ENCODE results near the gene AVPR2.

AVPR2 gene

GRCh38 chrX:153887385-153887784, 17.1 kb upstream of the AVPR2 start:
- Mint-ChIP-seq H3K27me3 (peaks cover 17% of the 10 kb centered on the region), H3K27ac (no peak overlapping the region)

DNA sequence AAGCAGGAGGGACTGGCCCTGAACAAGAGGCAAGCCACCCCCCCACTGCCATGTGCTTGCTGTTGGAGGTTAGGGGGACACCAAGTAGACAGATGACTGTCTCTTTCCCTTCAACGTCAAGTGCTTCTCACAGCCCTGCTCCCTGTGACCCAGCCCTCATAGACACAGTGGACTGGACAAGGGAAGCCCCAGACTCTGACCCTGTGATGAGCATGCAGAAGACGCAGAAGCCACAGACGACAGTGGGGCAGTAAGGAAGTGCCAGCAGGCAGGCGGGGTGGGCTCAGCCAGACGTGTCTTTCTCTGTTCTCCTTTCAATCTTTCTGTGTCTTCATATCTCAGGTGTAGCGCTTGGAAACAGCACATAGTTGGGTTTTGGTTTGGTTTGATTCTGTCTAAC, 16.1 kb upstream of the AVPR2 start:
- no peak overlapping the region for H3K27ac Mint-ChIP-seq
- H3K4me3 Mint-ChIP-seq: no peak overlapping the region
- H3K36me3 Mint-ChIP-seq (ENCODE audit: low read depth): no peaks in the 10 kb centered on the region
- no peaks in the 10 kb centered on the region for H3K9me3 Mint-ChIP-seq
- peaks cover 16% of the 10 kb centered on the region for H3K27me3 Mint-ChIP-seq
- peaks cover 5% of the 10 kb centered on the region for H3K4me1 Mint-ChIP-seq (ENCODE audit: low read depth)

More at GRCh38 chrX:153887385-153887784, 17.1 kb upstream of the AVPR2 start:
- H3K9me3 Mint-ChIP-seq: no peaks in the 10 kb centered on the region
- no peaks in the 10 kb centered on the region for H3K36me3 Mint-ChIP-seq (ENCODE audit: low read depth)
- peaks cover 5% of the 10 kb centered on the region for H3K4me1 Mint-ChIP-seq (ENCODE audit: low read depth)
- H3K4me3 Mint-ChIP-seq: no peak overlapping the region

DNA sequence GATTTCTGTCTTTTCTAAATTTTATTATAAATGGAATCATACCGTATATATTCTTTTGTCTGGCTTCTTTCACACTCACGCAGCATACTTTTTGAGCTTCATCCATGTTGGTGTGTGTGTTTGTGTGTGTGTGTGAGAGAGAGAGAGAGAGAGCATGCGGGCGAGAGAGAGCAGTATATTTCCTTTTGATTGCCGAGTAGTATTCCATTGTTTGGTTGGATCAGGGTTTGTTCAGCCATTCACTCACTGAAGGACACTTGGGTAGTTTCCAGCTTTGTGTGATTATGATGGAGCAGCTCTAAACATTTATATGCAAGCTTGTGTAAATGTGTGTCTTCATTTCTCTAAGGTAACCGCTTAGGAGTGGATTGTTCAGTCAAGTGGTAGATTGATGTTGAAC, 15.3 kb upstream of the AVPR2 start:
- H3K36me3 Mint-ChIP-seq (ENCODE audit: low read depth): no peaks in the 10 kb centered on the region
- no peaks in the 10 kb centered on the region for H3K9me3 Mint-ChIP-seq
- no peak overlapping the region for H3K27ac Mint-ChIP-seq
- peaks cover 5% of the 10 kb centered on the region for H3K4me1 Mint-ChIP-seq (ENCODE audit: low read depth)
- H3K27me3 Mint-ChIP-seq: peaks cover 16% of the 10 kb centered on the region
- H3K4me3 Mint-ChIP-seq: no peak overlapping the region

DNA sequence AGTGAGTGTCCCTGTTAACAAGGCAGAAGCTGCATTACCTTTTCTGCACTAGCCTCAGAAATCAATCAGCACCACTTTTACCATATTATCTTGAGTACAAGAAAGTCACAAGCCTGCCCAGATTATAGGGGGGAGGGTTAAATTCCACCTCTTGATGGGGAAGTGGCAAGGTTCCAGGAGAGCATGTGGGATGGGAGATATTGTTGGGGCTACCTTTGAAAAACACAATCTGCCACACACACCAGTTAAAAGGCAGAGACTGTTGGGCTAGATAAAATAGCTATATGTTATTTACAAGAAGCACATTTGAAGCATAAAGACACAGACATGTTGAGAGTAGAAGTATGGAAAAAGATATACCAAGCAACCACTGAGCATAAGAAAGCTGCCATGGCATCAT, 6.6 kb upstream of the AVPR2 start:
- Mint-ChIP-seq H3K27me3 (no peaks in the 10 kb centered on the region), H3K27ac (no peak overlapping the region), H3K4me3 (no peak overlapping the region), H3K9me3 (no peaks in the 10 kb centered on the region), H3K4me1 (ENCODE audit: low read depth) (peaks cover 17% of the 10 kb centered on the region), H3K36me3 (ENCODE audit: low read depth) (no peaks in the 10 kb centered on the region)

DNA sequence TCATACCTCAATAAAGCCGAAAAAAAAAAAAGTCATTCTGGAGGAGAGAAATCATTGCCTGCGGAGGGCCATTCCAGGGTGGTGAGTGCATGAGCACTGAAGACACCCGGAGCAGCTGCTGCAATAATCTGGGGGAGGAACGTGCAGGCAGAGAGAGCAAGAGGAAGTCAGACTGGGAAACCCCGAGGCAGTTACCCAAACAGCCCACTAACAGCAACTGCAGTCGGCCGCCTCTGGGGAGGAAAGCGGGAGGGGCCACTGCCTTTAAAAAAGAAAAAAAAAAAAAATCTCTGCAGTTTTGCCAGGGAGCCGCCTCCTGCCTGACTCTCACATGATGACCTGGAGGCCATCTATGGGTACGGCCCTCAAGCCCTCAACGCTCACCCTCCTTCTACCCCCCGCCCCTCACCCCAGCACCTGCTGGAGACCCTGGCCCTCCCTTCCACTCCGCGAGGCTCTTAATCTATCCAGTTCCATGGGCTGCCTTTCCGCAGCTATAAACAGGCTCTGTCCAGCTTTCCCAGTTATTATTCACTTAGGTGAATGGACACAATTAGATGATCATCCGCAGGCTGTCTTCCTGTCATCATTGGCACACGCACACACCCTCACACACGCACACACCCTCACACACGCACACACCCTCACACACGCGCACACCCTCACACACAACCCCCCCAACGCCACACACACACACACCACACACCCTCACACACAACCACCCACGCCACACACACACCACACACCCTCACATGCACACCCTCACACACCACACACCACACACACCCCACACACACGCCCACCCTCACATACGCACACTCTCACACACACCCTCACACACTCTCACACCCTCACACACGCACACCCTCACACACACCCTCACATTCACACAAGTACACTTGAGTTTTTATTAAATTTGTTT, 3.4 kb upstream of the AVPR2 start:
- peaks cover 33% of the 10 kb centered on the region for H3K4me1 Mint-ChIP-seq (ENCODE audit: low read depth)
- peak overlapping the region; percentile 52 for H3K4me3 Mint-ChIP-seq
- peak overlapping the region; percentile 63 for H3K27ac Mint-ChIP-seq
- H3K36me3 Mint-ChIP-seq (ENCODE audit: low read depth): no peaks in the 10 kb centered on the region
- no peaks in the 10 kb centered on the region for H3K9me3 Mint-ChIP-seq
- H3K27me3 Mint-ChIP-seq: no peaks in the 10 kb centered on the region

- H3K9me3 Mint-ChIP-seq: no peaks in the 10 kb centered on the region
- no peaks in the 10 kb centered on the region for H3K36me3 Mint-ChIP-seq (ENCODE audit: low read depth)
- H3K27me3 Mint-ChIP-seq: no peaks in the 10 kb centered on the region
- H3K4me3 Mint-ChIP-seq: no peak overlapping the region
- no peak overlapping the region for H3K27ac Mint-ChIP-seq
- H3K4me1 Mint-ChIP-seq (ENCODE audit: low read depth): peaks cover 33% of the 10 kb centered on the region
These were observed 2.7 kb upstream of the AVPR2 start for GRCh38 chrX:153901753-153902140.

- H3K27ac Mint-ChIP-seq: no peak overlapping the region
- no peak overlapping the region for H3K4me3 Mint-ChIP-seq
- H3K4me1 Mint-ChIP-seq (ENCODE audit: low read depth): peaks cover 33% of the 10 kb centered on the region
- H3K9me3 Mint-ChIP-seq: no peaks in the 10 kb centered on the region
- H3K27me3 Mint-ChIP-seq: no peaks in the 10 kb centered on the region
- no peaks in the 10 kb centered on the region for H3K36me3 Mint-ChIP-seq (ENCODE audit: low read depth)
These were observed 2.1 kb upstream of the AVPR2 start for GRCh38 chrX:153902385-153902784.

- H3K36me3 Mint-ChIP-seq (ENCODE audit: low read depth): no peaks in the 10 kb centered on the region
- H3K27me3 Mint-ChIP-seq: no peaks in the 10 kb centered on the region
- H3K4me3 Mint-ChIP-seq: no peak overlapping the region
These were observed 1.1 kb upstream of the AVPR2 start for GRCh38 chrX:153903238-153903980.

DNA sequence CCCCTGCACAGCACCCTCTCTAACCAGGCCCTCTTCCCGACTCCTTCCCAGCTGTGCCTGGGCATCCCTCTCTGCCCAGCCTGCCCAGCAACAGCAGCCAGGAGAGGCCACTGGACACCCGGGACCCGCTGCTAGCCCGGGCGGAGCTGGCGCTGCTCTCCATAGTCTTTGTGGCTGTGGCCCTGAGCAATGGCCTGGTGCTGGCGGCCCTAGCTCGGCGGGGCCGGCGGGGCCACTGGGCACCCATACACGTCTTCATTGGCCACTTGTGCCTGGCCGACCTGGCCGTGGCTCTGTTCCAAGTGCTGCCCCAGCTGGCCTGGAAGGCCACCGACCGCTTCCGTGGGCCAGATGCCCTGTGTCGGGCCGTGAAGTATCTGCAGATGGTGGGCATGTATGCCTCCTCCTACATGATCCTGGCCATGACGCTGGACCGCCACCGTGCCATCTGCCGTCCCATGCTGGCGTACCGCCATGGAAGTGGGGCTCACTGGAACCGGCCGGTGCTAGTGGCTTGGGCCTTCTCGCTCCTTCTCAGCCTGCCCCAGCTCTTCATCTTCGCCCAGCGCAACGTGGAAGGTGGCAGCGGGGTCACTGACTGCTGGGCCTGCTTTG, 1.1 kb downstream of the AVPR2 start:
- no peak overlapping the region for H3K27ac Mint-ChIP-seq
- H3K4me3 Mint-ChIP-seq: no peak overlapping the region
- H3K4me1 Mint-ChIP-seq (ENCODE audit: low read depth): peaks cover 31% of the 10 kb centered on the region
- no peaks in the 10 kb centered on the region for H3K27me3 Mint-ChIP-seq
- no peaks in the 10 kb centered on the region for H3K9me3 Mint-ChIP-seq
- no peaks in the 10 kb centered on the region for H3K36me3 Mint-ChIP-seq (ENCODE audit: low read depth)

More at GRCh38 chrX:153903238-153903980, 1.1 kb upstream of the AVPR2 start:
- Mint-ChIP-seq H3K4me1 (ENCODE audit: low read depth) (peaks cover 33% of the 10 kb centered on the region), H3K9me3 (no peaks in the 10 kb centered on the region), H3K27ac (peak overlapping the region; percentile 40)

DNA sequence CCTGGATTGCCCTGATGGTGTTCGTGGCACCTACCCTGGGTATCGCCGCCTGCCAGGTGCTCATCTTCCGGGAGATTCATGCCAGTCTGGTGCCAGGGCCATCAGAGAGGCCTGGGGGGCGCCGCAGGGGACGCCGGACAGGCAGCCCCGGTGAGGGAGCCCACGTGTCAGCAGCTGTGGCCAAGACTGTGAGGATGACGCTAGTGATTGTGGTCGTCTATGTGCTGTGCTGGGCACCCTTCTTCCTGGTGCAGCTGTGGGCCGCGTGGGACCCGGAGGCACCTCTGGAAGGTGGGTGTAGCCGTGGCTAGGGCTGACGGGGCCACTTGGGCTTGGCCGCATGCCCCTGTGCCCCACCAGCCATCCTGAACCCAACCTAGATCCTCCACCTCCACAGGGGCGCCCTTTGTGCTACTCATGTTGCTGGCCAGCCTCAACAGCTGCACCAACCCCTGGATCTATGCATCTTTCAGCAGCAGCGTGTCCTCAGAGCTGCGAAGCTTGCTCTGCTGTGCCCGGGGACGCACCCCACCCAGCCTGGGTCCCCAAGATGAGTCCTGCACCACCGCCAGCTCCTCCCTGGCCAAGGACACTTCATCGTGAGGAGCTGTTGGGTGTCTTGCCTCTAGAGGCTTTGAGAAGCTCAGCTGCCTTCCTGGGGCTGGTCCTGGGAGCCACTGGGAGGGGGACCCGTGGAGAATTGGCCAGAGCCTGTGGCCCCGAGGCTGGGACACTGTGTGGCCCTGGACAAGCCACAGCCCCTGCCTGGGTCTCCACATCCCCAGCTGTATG, 1.8 kb downstream of the AVPR2 start:
- Mint-ChIP-seq H3K27ac (no peak overlapping the region), H3K4me3 (no peak overlapping the region), H3K4me1 (ENCODE audit: low read depth) (peaks cover 24% of the 10 kb centered on the region), H3K9me3 (no peaks in the 10 kb centered on the region), H3K27me3 (no peaks in the 10 kb centered on the region), H3K36me3 (ENCODE audit: low read depth) (no peaks in the 10 kb centered on the region)

DNA sequence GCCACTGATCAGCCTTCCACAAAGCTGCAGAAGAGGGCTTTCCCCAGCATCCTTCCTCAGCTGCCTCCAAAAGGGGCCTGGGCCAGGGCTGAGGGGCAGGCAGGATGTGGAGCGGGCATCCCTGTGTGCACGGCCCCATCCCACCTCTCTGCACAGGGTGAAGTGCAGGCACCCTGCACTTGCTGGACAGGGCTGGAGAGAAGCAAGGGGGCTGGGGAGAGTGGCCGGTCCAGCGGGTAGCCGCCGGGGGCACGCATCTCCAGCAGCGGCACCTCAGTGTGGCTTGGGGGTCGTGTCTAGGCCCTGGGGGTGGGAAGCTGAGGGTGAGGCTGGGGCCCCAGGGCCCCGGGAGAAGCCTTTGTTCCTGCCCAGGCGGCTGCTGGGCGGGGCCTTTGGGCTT, 3.0 kb downstream of the AVPR2 start:
- Mint-ChIP-seq H3K36me3 (ENCODE audit: low read depth) (peaks cover 7% of the 10 kb centered on the region), H3K9me3 (no peaks in the 10 kb centered on the region), H3K4me1 (ENCODE audit: low read depth) (peaks cover 21% of the 10 kb centered on the region), H3K27me3 (no peaks in the 10 kb centered on the region), H3K27ac (no peak overlapping the region), H3K4me3 (no peak overlapping the region)

- Mint-ChIP-seq H3K27ac (no peak overlapping the region), H3K4me3 (no peak overlapping the region), H3K36me3 (ENCODE audit: low read depth) (peaks cover 7% of the 10 kb centered on the region), H3K4me1 (ENCODE audit: low read depth) (peaks cover 17% of the 10 kb centered on the region), H3K27me3 (no peaks in the 10 kb centered on the region), H3K9me3 (no peaks in the 10 kb centered on the region)
These were observed 3.9 kb downstream of the AVPR2 start for GRCh38 chrX:153908219-153908860.

DNA sequence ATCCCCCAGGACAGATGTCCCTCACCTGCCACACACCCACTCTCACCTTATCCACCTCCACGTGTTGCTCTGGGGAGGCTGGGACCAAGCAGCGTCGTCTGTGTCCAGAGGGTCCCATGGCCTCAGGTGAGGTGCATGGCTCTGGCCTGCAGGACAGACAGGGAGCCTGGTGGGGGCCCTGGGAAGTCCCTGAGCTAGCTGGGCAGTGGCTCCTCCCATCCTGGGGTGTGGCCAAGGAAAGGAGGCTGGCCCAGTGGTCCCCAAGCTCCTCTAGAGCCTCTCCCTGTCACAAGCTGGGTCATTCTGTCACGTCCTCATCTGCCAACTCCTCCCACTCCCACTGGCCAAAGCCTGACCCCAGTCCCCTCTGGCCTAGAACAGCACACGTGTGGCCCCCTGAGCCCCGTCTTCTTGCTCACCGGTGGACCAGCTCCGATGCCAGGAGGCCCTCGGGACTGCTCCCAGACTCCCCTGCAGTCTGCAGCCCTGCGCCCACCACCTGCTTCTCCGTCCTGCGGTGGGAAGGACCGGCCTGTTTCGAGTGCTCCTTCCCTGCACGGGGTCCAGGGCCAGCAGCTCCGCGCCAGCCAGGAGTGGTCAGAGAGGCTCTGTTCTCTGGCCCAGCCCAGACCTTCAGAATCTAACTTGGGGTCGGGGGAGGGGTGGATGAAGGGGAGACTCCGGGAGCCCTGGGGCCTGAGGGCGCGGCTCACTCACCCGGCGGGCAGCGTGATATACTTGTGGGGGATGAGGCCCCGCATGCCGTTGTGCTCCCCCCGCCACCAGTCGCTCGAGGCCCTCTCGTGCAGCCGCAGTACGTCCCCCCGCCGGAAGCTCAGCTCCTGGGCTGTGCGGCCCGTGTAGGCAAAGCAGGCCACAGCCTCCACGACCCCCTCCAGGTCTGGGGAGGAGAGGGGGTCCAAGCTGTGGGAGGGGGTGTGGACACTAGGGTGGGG, 4.8 kb downstream of the AVPR2 start:
- H3K9me3 Mint-ChIP-seq: no peaks in the 10 kb centered on the region
- H3K36me3 Mint-ChIP-seq (ENCODE audit: low read depth): peaks cover 9% of the 10 kb centered on the region
- no peak overlapping the region for H3K4me3 Mint-ChIP-seq
- no peaks in the 10 kb centered on the region for H3K27me3 Mint-ChIP-seq
- peaks cover 10% of the 10 kb centered on the region for H3K4me1 Mint-ChIP-seq (ENCODE audit: low read depth)
- H3K27ac Mint-ChIP-seq: no peak overlapping the region
